Endodermal cell (in vitro differentiated cells): Measurements from ENCODE around the gene MYO16. TPM values are rescaled to one million over a fixed set of nuclear protein-coding genes. Genes with fewer than 3 reads are reported as not detected.

Experiments used
- DNase-seq: peaks from one replicate; pipeline ENCODE4 v3.0.0-alpha.2; 2017
- H3K27ac ChIP-seq: 2 replicates; pipeline ENCODE4 v1.5.1; 2013; ENCODE audit warnings: mild to moderate bottlenecking, low read depth, low read length, moderate library complexity
- H3K27me3 ChIP-seq: 2 replicates; pipeline ENCODE4 v1.6.1; 2013; ENCODE audit warnings: mild to moderate bottlenecking, low read length, moderate library complexity; ENCODE audit not compliant: insufficient read depth, control insufficient read depth, poor library complexity, severe bottlenecking
- H3K36me3 ChIP-seq: 2 replicates; pipeline ENCODE4 v1.7.0; 2013; ENCODE audit warnings: mild to moderate bottlenecking, low read length, moderate library complexity; ENCODE audit not compliant: control insufficient read depth, insufficient read depth
- H3K4me1 ChIP-seq: one replicate; pipeline ENCODE4 v1.7.0; 2013; ENCODE audit warnings: low read length; ENCODE audit not compliant: control insufficient read depth, insufficient read depth
- H3K4me3 ChIP-seq: 2 replicates; pipeline ENCODE4 v1.5.1; 2013; ENCODE audit warnings: mild to moderate bottlenecking, low read length, moderate library complexity
- H3K9ac ChIP-seq: 2 replicates; pipeline ENCODE4 v1.6.1; 2013; ENCODE audit warnings: mild to moderate bottlenecking, low read length, moderate library complexity; ENCODE audit not compliant: poor library complexity, severe bottlenecking; ENCODE audit errors: extremely low read depth
- H3K9me3 ChIP-seq: 2 replicates; pipeline ENCODE4 v1.6.1; 2013; ENCODE audit warnings: mild to moderate bottlenecking, low read length, moderate library complexity; ENCODE audit not compliant: control insufficient read depth
- H3K27ac Mint-ChIP-seq: 2 replicates; pipeline ENCODE4 v1.8.0; 2020; ENCODE audit warnings: mixed read lengths
- H3K27me3 Mint-ChIP-seq: 2 replicates; pipeline ENCODE4 v1.8.0; 2021; ENCODE audit warnings: mild to moderate bottlenecking, mixed read lengths; ENCODE audit not compliant: insufficient read depth
- H3K36me3 Mint-ChIP-seq: 2 replicates; pipeline ENCODE4 v1.8.0; 2020; ENCODE audit warnings: low read depth, mixed read lengths
- H3K4me1 Mint-ChIP-seq: 2 replicates; pipeline ENCODE4 v1.8.0; 2020; ENCODE audit warnings: mixed read lengths
- H3K4me3 Mint-ChIP-seq: 2 replicates; pipeline ENCODE4 v1.8.0; 2020; ENCODE audit warnings: mild to moderate bottlenecking, moderate library complexity, mixed read lengths
- H3K9me3 Mint-ChIP-seq: 2 replicates; pipeline ENCODE4 v1.8.0; 2020; ENCODE audit warnings: mild to moderate bottlenecking, mixed read lengths
- CTCF ChIP-seq: fragments of 200-600 bp; sonication (generic); conservative IDR thresholded peaks from 2 replicates; pipeline ENCODE4 v1.5.0; 2021; ENCODE audit warnings: antibody characterized with exemption, mild to moderate bottlenecking
- WGBS, 2 experiments: methylation state at CpG; one replicate each; pipeline versions ENCODE4 v1.1.5 to v1.1.7; 2013; ENCODE audit warnings: missing lambda C conversion rate in 2 of 2, mixed read lengths in 1 of 2; ENCODE audit not compliant: insufficient coverage in 1 of 2, insufficient read length in 1 of 2; 5-methylcytosine and 5-hydroxymethylcytosine counted together
- total RNA-seq, 2 donors: library from RNA; stranded (reverse); fragmentation: NEBNext Ultra II Directional in 1 of 2; extraction: Animal tissue kit (Norgen Biotek cat#: 25700) in 1 of 2; gene quantifications; 2 replicates in 1 of 2; 3 replicates in 1 of 2; pipeline ENCODE4 v1.2.1, GENCODE V29; 2021

The MYO16 gene
- total RNA-seq, 2 donors from 2014 or later = 0.70 to 1.2 TPM

GRCh38 chr13:108963846-108964600 lies 334.6 kb downstream of the MYO16 start:
- WGBS, 2 experiments = 85 to 86% methylated on average over 10 of the region's 10 CpGs
- Histone ChIP-seq H3K27ac (no peak overlapping the region), H3K4me1 (no peaks in the 10 kb centered on the region), H3K36me3 (no peaks in the 10 kb centered on the region), H3K27me3 (no peaks in the 10 kb centered on the region), H3K9me3 (no peaks in the 10 kb centered on the region), H3K4me3 (no peak overlapping the region), H3K9ac (no peak overlapping the region)
- H3K27ac Mint-ChIP-seq = no peak overlapping the region
- no peak overlapping the region for H3K4me3 Mint-ChIP-seq
- no peaks in the 10 kb centered on the region for H3K9me3 Mint-ChIP-seq
- no peaks in the 10 kb centered on the region for H3K4me1 Mint-ChIP-seq
- DNase-seq = no peak
- H3K36me3 Mint-ChIP-seq = no peaks in the 10 kb centered on the region
- no peaks in the 10 kb centered on the region for H3K27me3 Mint-ChIP-seq
- no peak for TF ChIP-seq CTCF

- no peaks in the 10 kb centered on the region for H3K36me3 Mint-ChIP-seq
- Histone ChIP-seq H3K9me3 (no peaks in the 10 kb centered on the region), H3K9ac (no peak overlapping the region), H3K4me3 (no peak overlapping the region), H3K27ac (no peak overlapping the region), H3K4me1 (no peaks in the 10 kb centered on the region), H3K27me3 (no peaks in the 10 kb centered on the region), H3K36me3 (no peaks in the 10 kb centered on the region)
- no peak overlapping the region for H3K27ac Mint-ChIP-seq
- H3K4me1 Mint-ChIP-seq = no peaks in the 10 kb centered on the region
- 93 to 94% methylated on average over 3 to 7 of the region's 7 CpGs for WGBS, 2 experiments
- DNase-seq = no peak
- no peak overlapping the region for H3K4me3 Mint-ChIP-seq
- TF ChIP-seq CTCF = no peak
- no peaks in the 10 kb centered on the region for H3K9me3 Mint-ChIP-seq
- no peaks in the 10 kb centered on the region for H3K27me3 Mint-ChIP-seq
Observed at GRCh38 chr13:108964606-108965005, 335.2 kb downstream of the MYO16 start.

GRCh38 chr13:108967371-108967770 lies 338.0 kb downstream of the MYO16 start:
- Mint-ChIP-seq H3K9me3 (no peaks in the 10 kb centered on the region), H3K4me1 (no peaks in the 10 kb centered on the region), H3K36me3 (no peaks in the 10 kb centered on the region), H3K27me3 (no peaks in the 10 kb centered on the region), H3K27ac (no peak overlapping the region), H3K4me3 (no peak overlapping the region)
- no peak overlapping the region for H3K4me3 ChIP-seq
- no peaks in the 10 kb centered on the region for H3K4me1 ChIP-seq
- no peak for TF ChIP-seq CTCF
- H3K36me3 ChIP-seq = no peaks in the 10 kb centered on the region
- WGBS, 2 experiments = 91 to 100% methylated on average over 2 to 6 of the region's 6 CpGs
- H3K27ac ChIP-seq = no peak overlapping the region
- H3K9ac ChIP-seq = no peak overlapping the region
- H3K9me3 ChIP-seq = no peaks in the 10 kb centered on the region
- no peaks in the 10 kb centered on the region for H3K27me3 ChIP-seq
- no peak for DNase-seq
